HG03520 (cell line): Measurements from ENCODE around the gene MINDY3.

Experiments used
- ATAC-seq: cut with Tn5 transposase; IDR thresholded peaks from one replicate; pipeline ENCODE4 v1.9.1; 2021; ENCODE audit warnings: mild to moderate bottlenecking, moderate library complexity; ENCODE audit not compliant: unreplicated experiment

Gene MINDY3

DNA sequence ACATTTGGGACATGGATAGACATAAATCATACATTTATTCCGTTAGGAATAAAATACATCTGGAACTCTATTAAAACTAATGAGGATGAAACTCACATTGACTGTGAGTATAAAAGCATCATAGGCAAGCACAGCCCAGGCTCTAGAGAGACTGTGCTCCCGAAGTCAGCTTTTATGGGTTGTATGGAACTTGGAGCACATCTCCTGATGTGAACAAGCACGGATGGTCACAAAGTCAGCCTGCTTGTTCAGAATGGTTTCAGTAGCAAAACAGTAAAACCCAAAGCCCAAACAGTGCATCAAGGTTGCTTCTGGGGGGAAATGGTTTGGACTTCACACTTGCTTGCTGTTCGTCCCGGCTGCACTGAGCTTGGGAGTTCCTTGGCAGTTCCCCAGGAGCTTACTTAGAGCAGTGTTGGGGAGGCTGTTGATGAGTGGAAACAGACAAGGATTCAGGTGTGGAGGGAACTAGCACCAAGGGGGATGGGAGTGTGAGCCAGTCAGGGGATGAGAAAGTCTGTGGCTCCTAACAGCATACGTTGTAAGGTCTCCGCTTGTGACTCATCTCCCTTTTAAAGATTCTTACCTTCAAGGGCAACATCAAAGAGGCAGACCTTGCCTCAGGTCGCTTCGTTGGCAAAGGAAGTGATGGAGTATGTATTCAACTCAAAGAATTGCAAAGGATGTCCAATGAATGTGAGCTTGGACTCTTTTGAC lies 120.9 kb downstream of the MINDY3 start:
- no peak for ATAC-seq

GRCh38 chr10:15738270-15738925 lies 121.9 kb downstream of the MINDY3 start:
- ATAC-seq, result no peak

DNA sequence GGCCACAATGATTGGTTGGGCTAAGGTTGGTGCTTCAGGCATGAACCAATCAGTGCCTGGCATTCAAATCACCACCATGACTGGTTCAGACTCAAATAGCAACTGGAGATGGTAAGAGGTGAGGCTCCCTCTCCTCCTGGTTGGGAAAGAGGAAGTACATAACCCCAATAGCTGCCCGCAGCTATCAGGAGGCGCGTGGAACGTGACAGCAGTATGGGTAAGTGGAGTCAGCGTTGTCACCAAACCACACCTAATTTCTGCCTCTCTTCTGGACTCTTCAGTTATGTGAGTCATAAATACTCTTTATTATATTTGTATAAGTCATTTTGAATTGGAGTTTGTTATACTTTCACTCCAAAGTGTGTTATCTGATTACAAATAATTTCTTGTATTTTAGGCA lies 122.7 kb downstream of the MINDY3 start:
- ATAC-seq, result no peak

- ATAC-seq, result no peak
These were observed 124.5 kb downstream of the MINDY3 start for GRCh38 chr10:15735763-15736162.

DNA sequence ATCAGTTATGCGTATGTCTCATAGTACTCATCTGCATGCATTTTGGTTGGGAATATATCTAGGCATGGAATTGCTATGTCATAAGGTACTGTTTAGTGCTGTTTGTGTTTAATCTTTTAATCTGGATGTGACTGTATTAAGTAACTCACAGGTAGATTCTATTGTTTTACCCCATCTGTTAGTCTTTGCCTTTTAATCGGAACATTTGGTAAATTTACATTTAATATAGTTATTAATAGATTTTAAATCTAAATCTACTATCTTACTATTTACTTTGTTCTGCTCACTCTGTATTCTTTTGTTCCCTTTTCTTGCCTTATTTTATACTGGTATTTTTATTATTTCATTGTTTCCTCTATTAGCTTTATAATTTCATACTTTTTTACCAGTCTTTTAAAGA lies 130.0 kb downstream of the MINDY3 start:
- ATAC-seq, result no peak

DNA sequence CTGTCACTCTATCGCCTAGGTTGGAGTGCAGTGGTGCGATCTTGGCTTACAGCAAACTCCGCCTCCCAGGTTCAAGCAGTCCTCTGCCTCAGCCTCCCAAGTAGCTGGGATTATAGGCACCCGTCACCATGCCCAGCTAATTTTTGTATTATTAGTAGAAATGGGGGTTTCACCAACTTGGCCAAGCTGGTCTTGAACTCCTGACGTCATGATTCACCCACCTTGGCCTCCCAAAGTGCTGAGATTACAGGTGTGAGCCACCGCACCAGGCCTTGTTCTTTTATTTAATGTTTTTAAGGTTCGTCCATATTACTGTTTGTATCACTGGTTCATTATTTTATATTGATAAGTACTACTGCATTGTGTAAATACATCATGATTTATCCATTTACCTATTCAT lies 130.4 kb downstream of the MINDY3 start:
- no peak for ATAC-seq
